Adrenal gland (tissue), 12 donors: ENCODE measurements around the gene MYOC. TPM values are rescaled to one million over a fixed set of nuclear protein-coding genes. Genes with fewer than 3 reads are reported as not detected.

Experiments
- DNase-seq, 7 donors: peaks; one replicate each; pipeline ENCODE4 v3.0.0-alpha.2; 2019 to 2020
- H3K27ac ChIP-seq, 5 donors: fragments of 200-600 bp; sonication (generic) in 4 of 5; 1 replicate in 3 of 5; 2 replicates in 2 of 5; pipeline versions ENCODE4 v1.5.1 to v1.8.0; 2016 to 2020; ENCODE audit warnings: mild to moderate bottlenecking in 1 of 5
- H3K27me3 ChIP-seq: fragments of 200-600 bp; 2 replicates; pipeline ENCODE4 v1.8.0; 2021
- H3K36me3 ChIP-seq, 2 donors: fragments of 200-600 bp; replicated peaks in 1 of 2; 1 replicate in 1 of 2; 2 replicates in 1 of 2; pipeline versions ENCODE4 v1.5.1 to v1.8.0; 2018 to 2022
- H3K4me1 ChIP-seq, 2 donors: fragments of 200-600 bp; replicated peaks in 1 of 2; 1 replicate in 1 of 2; 2 replicates in 1 of 2; pipeline versions ENCODE4 v1.5.1 to v1.8.0; 2018 to 2021
- H3K4me3 ChIP-seq, 4 donors: fragments of 200-600 bp; sonication (generic) in 3 of 4; one replicate each; pipeline ENCODE4 v1.5.1; 2016 to 2018
- H3K9me3 ChIP-seq, 3 donors: fragments of 200-600 bp; sonication (generic) in 1 of 3; replicated peaks in 1 of 3; 1 replicate in 2 of 3; 2 replicates in 1 of 3; pipeline versions ENCODE4 v1.5.1 to v1.8.0; 2016 to 2021
- POLR2A ChIP-seq, 2 donors: fragments of 450-650 bp; IDR thresholded peaks; one replicate each; pipeline ENCODE4 v1.6.1; 2017; ENCODE audit warnings: antibody characterized with exemption in 2 of 2, mild to moderate bottlenecking in 2 of 2, moderate library complexity in 1 of 2
- WGBS, 4 donors: extraction: QIAGEN DNeasy Blood & Tissue Kit in 2 of 4; methylation state at CpG; one replicate each; pipeline versions ENCODE4 v1.1.5 to v1.1.7; 2013 to 2017; 5-methylcytosine and 5-hydroxymethylcytosine counted together
- intact Hi-C, 2 donors: fragments of 100-400 bp; cut with DNase I; formaldehyde crosslinking; loops; one replicate each; pipeline versions ENCODE4 v1.14.1 to v1.15.0; 2022 to 2023
- polyA plus RNA-seq, 3 donors: library from polyadenylated mRNA; stranded (reverse); fragments of 200-250 nt in 2 of 3; fragments of 350-450 nt in 1 of 3; fragmentation: Illumina TruSeq in 1 of 3; extraction: RNeasy Lipid Tissue Mini Kit (QIAGEN cat#74804) in 1 of 3; gene quantifications; one replicate each; pipeline ENCODE4 v1.2.3, GENCODE V29; 2013 to 2014
- total RNA-seq, 9 donors: library from RNA; depleted of rRNA in 4 of 9; stranded (reverse); fragments of >200 nt in 4 of 9; fragments of 120-200 nt in 1 of 9; fragmentation: NEBNext Ultra II Directional in 1 of 9; extraction: Animal tissue kit (Norgen Biotek cat#: 25700) in 1 of 9; gene quantifications; one replicate each; pipeline versions ENCODE4 v1.1.0 to v1.2.4, GENCODE V29; 2013 to 2023
- TF ChIP-seq, protein P1 (sequence below), 6 experiments: fragments of 450-650 bp in 4 of 6; fragments of 200-600 bp in 2 of 6; sonication (generic) in 1 of 6; IDR thresholded peaks; 1 replicate in 5 of 6; 2 replicates in 1 of 6; pipeline versions ENCODE4 v1.5.1 to v1.8.0; 2016 to 2021; ENCODE audit warnings: antibody characterized with exemption in 6 of 6, mild to moderate bottlenecking in 2 of 6, moderate library complexity in 1 of 6
- donor health status: healthy with polysubstance abuse.
- donor health status: Bipolar disorder and iron deficiency.
- donor health status: DM: yes; HTN: yes; CAD: no.
- donor health status: DM: no; HTN: no; CAD: no.
- donor health status: DM: no; HTN: no; CAD: no.
- donor health status: DM: yes; HTN: yes; CAD: no.

Gene MYOC
- total and polyA plus RNA-seq, 12 donors, result 0.06 to 2.1 (median 1.3) TPM; not detected in 2

DNA sequence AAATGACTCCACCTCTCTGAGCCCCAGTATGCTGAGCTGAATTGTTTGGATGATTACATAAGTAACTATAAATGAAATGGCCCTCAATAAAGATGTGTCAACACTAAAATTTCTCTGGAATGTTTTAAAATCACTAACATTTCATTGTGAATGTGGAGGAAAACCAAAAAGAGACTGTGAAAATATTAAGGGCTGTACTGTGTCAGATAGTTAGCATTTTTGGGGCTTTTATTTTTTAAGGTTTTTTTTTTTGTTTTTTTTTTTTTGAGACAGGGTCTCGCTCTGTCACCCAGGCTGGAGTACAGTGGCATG, 6.3 kb downstream of the MYOC start:
- no peak for DNase-seq
- Histone ChIP-seq H3K4me3 (no peak overlapping the region), H3K27me3 (no peaks in the 10 kb centered on the region), H3K27ac (peak overlapping the region in 2 of 5 donors; percentile 61 to 78), H3K4me1 (peaks cover 12 to 13% of the 10 kb centered on the region in 2 donors), H3K36me3 (no peaks in the 10 kb centered on the region), H3K9me3 (no peaks in the 10 kb centered on the region)
- no peak for TF ChIP-seq POLR2A (IDR thresholded peaks at IDR 0.05)
- TF ChIP-seq, protein P1, sequence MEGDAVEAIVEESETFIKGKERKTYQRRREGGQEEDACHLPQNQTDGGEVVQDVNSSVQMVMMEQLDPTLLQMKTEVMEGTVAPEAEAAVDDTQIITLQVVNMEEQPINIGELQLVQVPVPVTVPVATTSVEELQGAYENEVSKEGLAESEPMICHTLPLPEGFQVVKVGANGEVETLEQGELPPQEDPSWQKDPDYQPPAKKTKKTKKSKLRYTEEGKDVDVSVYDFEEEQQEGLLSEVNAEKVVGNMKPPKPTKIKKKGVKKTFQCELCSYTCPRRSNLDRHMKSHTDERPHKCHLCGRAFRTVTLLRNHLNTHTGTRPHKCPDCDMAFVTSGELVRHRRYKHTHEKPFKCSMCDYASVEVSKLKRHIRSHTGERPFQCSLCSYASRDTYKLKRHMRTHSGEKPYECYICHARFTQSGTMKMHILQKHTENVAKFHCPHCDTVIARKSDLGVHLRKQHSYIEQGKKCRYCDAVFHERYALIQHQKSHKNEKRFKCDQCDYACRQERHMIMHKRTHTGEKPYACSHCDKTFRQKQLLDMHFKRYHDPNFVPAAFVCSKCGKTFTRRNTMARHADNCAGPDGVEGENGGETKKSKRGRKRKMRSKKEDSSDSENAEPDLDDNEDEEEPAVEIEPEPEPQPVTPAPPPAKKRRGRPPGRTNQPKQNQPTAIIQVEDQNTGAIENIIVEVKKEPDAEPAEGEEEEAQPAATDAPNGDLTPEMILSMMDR (IDR thresholded peaks at IDR 0.05), result no peak
- WGBS, 4 donors, result 76 to 85% (median 83%) methylated on average over 1 of the region's 1 CpG
- intact Hi-C loops, result loop anchor here (10.0 kb wide), 2 partner anchors 69 to 339 kb away; no protein-coding TSS in a partner anchor

DNA sequence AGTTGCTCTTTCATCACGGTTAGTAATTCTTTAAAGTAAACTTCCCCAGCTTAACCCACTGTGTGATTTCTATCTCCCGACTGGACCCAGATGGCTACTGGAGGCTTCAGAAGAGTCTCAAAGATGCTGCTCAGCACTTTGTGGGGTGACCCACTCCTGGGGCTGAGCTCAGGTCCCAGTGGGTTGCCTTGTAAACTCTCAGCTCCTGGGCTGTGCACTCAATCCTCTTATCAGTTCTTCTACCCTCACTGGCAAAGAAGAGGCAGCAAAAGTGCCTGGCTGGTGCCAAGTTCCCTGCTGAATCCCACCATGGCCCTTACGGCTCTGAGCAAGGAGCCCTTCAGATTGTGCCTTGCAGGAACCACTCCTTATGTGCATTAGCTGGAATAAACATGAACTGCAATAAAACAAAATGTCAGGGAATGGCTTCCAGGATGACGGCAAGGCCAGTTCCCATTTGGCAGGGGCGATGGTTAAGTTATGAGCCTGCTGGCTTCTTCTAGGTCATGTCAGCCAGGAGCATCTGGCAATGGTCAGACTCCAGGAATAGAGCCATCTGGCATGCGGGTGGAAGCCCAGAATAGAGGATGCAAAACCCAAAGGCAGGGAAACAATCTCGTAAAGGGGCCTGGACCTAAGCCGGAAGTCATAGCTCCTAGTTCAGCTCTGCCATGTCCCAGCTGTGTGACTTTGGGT, 6.8 kb downstream of the MYOC start:
- peak; percentile 41 to 89 (median 73) for DNase-seq
- Histone ChIP-seq H3K4me3 (no peak overlapping the region), H3K4me1 (peaks cover 12 to 13% of the 10 kb centered on the region in 2 donors), H3K27ac (peak overlapping the region in 4 of 5 donors; percentile 33 to 78 (median 57)), H3K36me3 (no peaks in the 10 kb centered on the region), H3K9me3 (no peaks in the 10 kb centered on the region), H3K27me3 (no peaks in the 10 kb centered on the region)
- 34 to 39% (median 36%) methylated on average over 8 of the region's 8 CpGs for WGBS, 4 donors
- intact Hi-C loops, result loop anchor here (10.0 kb wide), 2 partner anchors 69 to 339 kb away; no protein-coding TSS in a partner anchor
- TF ChIP-seq, protein P1 (IDR thresholded peaks at IDR 0.05), result no peak
- TF ChIP-seq POLR2A (IDR thresholded peaks at IDR 0.05), result no peak

DNA sequence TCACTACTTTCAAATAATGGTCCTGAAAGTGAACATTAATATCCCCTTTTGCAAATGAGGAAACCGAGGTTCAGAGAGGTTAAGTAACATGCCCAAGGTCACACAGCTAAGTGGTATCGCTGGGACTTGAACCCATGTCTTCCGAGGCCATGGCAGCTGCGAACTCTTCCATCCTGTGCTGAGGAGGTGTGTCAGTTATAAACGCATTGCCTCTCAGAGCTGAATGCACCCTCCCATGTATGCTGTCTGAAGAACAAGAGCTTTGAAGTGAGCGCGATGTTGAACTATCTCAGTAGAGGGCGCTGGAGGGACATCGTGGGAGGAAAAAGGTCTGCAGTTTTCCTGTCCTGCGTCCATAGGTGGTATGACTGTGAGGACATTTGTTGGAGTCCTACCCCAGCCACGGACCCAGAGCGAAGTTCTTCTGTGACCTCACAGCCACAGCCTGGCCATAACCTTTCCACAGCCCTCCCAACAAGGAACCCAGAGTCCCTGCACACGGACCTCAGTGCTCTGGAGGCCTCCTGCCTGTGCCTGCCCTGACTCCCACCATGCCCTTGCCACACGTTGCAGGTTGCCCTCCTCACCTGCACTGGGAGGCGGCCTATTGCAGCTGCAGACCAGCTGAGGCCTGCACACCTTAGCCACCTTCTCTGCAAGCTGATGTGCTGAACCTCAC, 7.5 kb downstream of the MYOC start:
- Histone ChIP-seq H3K27ac (peak overlapping the region in 4 of 5 donors; percentile 33 to 78 (median 57)), H3K27me3 (no peaks in the 10 kb centered on the region), H3K4me3 (no peak overlapping the region), H3K9me3 (no peaks in the 10 kb centered on the region), H3K36me3 (no peaks in the 10 kb centered on the region), H3K4me1 (peaks cover 12 to 13% of the 10 kb centered on the region in 2 donors)
- no peak for TF ChIP-seq POLR2A (IDR thresholded peaks at IDR 0.05)
- TF ChIP-seq, protein P1 (IDR thresholded peaks at IDR 0.05), result peak; percentile 75 to 83 (median 80)
- peak; percentile 82 to 95 (median 84) for DNase-seq
- intact Hi-C loops, result loop anchor here (5.0 to 10.0 kb wide), 3 partner anchors 70 to 340 kb away; no protein-coding TSS in a partner anchor
- 11 to 18% (median 15%) methylated on average over 10 to 15 of the region's 15 CpGs for WGBS, 4 donors

DNA sequence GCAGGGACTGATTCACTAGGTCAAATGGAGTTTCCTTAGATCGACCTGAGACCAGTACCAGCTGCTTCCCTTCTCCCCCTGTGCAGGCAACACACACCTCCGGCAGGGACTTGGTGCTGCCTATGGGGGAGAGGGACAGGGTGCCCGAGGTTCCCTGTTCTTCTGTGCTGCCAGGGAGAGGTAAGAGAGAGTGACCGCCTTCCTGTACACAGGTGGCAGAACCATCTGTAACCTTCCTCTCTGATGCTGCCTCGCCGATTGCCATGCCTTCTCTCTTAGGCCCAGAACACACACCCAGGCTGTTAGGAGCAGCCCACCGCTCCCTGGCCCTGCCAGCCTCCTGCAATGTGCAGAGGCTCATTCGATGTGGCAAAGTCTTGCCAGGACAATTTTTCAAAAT, 9.3 kb downstream of the MYOC start:
- Histone ChIP-seq H3K27ac (no peak overlapping the region), H3K27me3 (no peaks in the 10 kb centered on the region), H3K36me3 (no peaks in the 10 kb centered on the region), H3K4me1 (peaks cover 12 to 13% of the 10 kb centered on the region in 2 donors), H3K4me3 (no peak overlapping the region), H3K9me3 (no peaks in the 10 kb centered on the region)
- intact Hi-C loops, result loop anchor here (5.0 to 10.0 kb wide), 3 partner anchors 72 to 342 kb away; no protein-coding TSS in a partner anchor
- 61 to 86% (median 80%) methylated on average over 4 to 8 of the region's 8 CpGs for WGBS, 4 donors
- no peak for DNase-seq
- no peak for TF ChIP-seq POLR2A (IDR thresholded peaks at IDR 0.05)
